ENCODE data around the gene C20orf173. TPM values are rescaled to one million over a fixed set of nuclear protein-coding genes. Genes with fewer than 3 reads are reported as not detected.

C20orf173 gene
- polyA plus RNA-seq, 1 of the 3 experiments (the other 2 are of a cell fraction), result not detected

DNA sequence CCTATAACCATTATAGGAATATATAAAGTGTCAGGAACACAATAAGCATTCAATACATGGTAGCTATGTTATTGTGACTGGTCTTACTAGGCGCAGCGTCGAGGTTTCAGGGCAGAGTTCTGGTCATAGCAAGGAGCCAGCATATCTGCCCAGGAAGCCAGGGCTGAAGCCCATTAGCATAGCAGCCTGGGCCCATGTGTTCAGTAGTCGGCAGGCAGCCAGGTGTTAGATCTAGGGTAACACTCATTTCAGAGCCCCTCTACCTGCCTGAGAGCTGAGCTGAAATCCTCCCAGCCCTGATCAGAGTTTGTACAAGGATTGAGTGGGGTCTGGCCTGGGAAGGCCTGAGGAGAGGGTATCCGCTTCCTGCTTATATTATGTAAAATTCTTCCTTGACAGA, 32.1 kb downstream of the C20orf173 start:
- CTCF ChIA-PET, result interaction anchor here (3.2 kb wide), 1 partner anchor 34 kb away, joined by 12 read pairs; no protein-coding TSS in a partner anchor
- POLR2A ChIA-PET, result no interaction called here
- H3K9ac ChIP-seq, result no peak overlapping the region
- H4K20me1 ChIP-seq (ENCODE audit: insufficient read depth), result no peaks in the 10 kb centered on the region
- no peaks in the 10 kb centered on the region for H3K79me2 ChIP-seq (ENCODE audit: insufficient read depth)
- TF ChIP-seq, protein P1, sequence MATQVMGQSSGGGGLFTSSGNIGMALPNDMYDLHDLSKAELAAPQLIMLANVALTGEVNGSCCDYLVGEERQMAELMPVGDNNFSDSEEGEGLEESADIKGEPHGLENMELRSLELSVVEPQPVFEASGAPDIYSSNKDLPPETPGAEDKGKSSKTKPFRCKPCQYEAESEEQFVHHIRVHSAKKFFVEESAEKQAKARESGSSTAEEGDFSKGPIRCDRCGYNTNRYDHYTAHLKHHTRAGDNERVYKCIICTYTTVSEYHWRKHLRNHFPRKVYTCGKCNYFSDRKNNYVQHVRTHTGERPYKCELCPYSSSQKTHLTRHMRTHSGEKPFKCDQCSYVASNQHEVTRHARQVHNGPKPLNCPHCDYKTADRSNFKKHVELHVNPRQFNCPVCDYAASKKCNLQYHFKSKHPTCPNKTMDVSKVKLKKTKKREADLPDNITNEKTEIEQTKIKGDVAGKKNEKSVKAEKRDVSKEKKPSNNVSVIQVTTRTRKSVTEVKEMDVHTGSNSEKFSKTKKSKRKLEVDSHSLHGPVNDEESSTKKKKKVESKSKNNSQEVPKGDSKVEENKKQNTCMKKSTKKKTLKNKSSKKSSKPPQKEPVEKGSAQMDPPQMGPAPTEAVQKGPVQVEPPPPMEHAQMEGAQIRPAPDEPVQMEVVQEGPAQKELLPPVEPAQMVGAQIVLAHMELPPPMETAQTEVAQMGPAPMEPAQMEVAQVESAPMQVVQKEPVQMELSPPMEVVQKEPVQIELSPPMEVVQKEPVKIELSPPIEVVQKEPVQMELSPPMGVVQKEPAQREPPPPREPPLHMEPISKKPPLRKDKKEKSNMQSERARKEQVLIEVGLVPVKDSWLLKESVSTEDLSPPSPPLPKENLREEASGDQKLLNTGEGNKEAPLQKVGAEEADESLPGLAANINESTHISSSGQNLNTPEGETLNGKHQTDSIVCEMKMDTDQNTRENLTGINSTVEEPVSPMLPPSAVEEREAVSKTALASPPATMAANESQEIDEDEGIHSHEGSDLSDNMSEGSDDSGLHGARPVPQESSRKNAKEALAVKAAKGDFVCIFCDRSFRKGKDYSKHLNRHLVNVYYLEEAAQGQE (IDR thresholded peaks at IDR 0.05; ENCODE audit: low read depth, low read length), result no peak
- TF ChIP-seq YY1 (IDR thresholded peaks at IDR 0.05; ENCODE audit: low read depth), result no peak
- no peaks in the 10 kb centered on the region for H3K4me1 ChIP-seq (ENCODE audit: control insufficient read depth in 1 of 2, insufficient read depth in 2 of 2, low read depth in 1 of 2, low read length in 1 of 2)
- no peak overlapping the region for H3K27ac ChIP-seq (ENCODE audit: low read depth in 2 of 2, low read length in 1 of 2)
- H3K9me2 ChIP-seq, result no peaks in the 10 kb centered on the region
- H3K36me3 ChIP-seq (replicated peaks in 1 of 2; ENCODE audit: control insufficient read depth in 1 of 2, insufficient read depth in 2 of 2, low read length in 1 of 2), result peaks cover 39 to 72% of the 10 kb centered on the region in 2 experiments
- H3F3A ChIP-seq (replicated peaks; ENCODE audit: insufficient read depth), result no peaks in the 10 kb centered on the region
- no peak overlapping the region for H3K4me2 ChIP-seq
- no peaks in the 10 kb centered on the region for H3K9me3 ChIP-seq
- H2AFZ ChIP-seq (ENCODE audit: low read depth), result no peak overlapping the region
- no peak for DNase-seq
- H3K4me3 ChIP-seq (ENCODE audit: low read depth in 2 of 2, low read length in 1 of 2), result no peak overlapping the region
- H3K27me3 ChIP-seq (ENCODE audit: insufficient read depth), result no peaks in the 10 kb centered on the region
- 100% methylated on average over 5 of the region's 5 CpGs for WGBS (ENCODE audit: low lambda C conversion rate)

DNA sequence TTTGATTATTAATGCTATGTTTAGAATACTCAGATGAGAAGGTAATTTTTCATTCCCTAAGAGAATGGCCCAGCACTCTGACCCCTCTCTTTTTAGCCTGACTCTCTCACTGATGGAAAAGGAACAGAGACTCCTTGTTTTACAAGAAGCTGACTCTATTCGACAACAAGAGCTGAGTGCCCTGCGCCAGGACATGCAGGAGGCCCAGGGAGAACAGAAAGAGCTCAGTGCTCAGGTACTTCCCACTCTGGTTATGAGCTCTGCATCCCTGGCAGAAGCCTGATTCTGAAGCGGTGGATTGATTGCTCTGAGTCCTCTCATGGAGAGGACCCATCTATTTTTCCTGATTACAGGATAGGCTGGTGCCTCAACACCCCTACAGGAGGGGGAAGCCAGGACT, 33.0 kb downstream of the C20orf173 start:
- H3K4me2 ChIP-seq, result no peak overlapping the region
- WGBS (ENCODE audit: low lambda C conversion rate), result 89% methylated on average over 3 of the region's 3 CpGs
- peaks cover 41 to 70% of the 10 kb centered on the region in 2 experiments for H3K36me3 ChIP-seq (replicated peaks in 1 of 2; ENCODE audit: control insufficient read depth in 1 of 2, insufficient read depth in 2 of 2, low read length in 1 of 2)
- CTCF ChIA-PET, result interaction anchor here (1.2 to 3.2 kb wide), 2 partner anchors 20 to 33 kb away, joined by 3 to 12 read pairs; no protein-coding TSS in a partner anchor
- DNase-seq, result no peak
- H3K27me3 ChIP-seq (ENCODE audit: insufficient read depth), result no peaks in the 10 kb centered on the region
- H4K20me1 ChIP-seq (ENCODE audit: insufficient read depth), result no peaks in the 10 kb centered on the region
- TF ChIP-seq FOSL2 (IDR thresholded peaks at IDR 0.05; ENCODE audit: borderline replicate concordance, low read depth) (no peak), RAD21 (IDR thresholded peaks at IDR 0.05; ENCODE audit: low read length) (no peak), NFIC (IDR thresholded peaks at IDR 0.05; ENCODE audit: borderline replicate concordance) (no peak), TCF12 (IDR thresholded peaks at IDR 0.05) (no peak), EP300 (IDR thresholded peaks at IDR 0.05; ENCODE audit: borderline replicate concordance in 1 of 2, low read depth in 1 of 2, low read length in 1 of 2) (no peak), JUND (IDR thresholded peaks at IDR 0.05) (no peak), SMC3 (IDR thresholded peaks at IDR 0.05; ENCODE audit: low read depth, low read length) (no peak), ELF1 (IDR thresholded peaks at IDR 0.05) (no peak), TEAD4 (IDR thresholded peaks at IDR 0.05; ENCODE audit: borderline replicate concordance, insufficient read depth) (no peak), GABPA (IDR thresholded peaks at IDR 0.05; ENCODE audit: low read depth) (no peak), FOXM1 (IDR thresholded peaks at IDR 0.05; ENCODE audit: low read depth) (no peak), NRF1 (IDR thresholded peaks at IDR 0.05; ENCODE audit: low read depth, low read length) (no peak), POLR2AphosphoS5 (IDR thresholded peaks at IDR 0.05; ENCODE audit: low read depth, low read length) (no peak), RCOR1 (IDR thresholded peaks at IDR 0.05; ENCODE audit: low read length) (no peak), MEF2A (IDR thresholded peaks at IDR 0.05; ENCODE audit: borderline replicate concordance, low read depth) (no peak), FOXJ3 (CRISPR knock-in tag; IDR thresholded peaks at IDR 0.05) (no peak)
- TF ChIP-seq, protein P2, sequence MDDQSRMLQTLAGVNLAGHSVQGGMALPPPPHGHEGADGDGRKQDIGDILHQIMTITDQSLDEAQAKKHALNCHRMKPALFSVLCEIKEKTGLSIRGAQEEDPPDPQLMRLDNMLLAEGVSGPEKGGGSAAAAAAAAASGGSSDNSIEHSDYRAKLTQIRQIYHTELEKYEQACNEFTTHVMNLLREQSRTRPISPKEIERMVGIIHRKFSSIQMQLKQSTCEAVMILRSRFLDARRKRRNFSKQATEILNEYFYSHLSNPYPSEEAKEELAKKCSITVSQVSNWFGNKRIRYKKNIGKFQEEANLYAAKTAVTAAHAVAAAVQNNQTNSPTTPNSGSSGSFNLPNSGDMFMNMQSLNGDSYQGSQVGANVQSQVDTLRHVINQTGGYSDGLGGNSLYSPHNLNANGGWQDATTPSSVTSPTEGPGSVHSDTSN (IDR thresholded peaks at IDR 0.05), result no peak
- TF ChIP-seq, protein P3, sequence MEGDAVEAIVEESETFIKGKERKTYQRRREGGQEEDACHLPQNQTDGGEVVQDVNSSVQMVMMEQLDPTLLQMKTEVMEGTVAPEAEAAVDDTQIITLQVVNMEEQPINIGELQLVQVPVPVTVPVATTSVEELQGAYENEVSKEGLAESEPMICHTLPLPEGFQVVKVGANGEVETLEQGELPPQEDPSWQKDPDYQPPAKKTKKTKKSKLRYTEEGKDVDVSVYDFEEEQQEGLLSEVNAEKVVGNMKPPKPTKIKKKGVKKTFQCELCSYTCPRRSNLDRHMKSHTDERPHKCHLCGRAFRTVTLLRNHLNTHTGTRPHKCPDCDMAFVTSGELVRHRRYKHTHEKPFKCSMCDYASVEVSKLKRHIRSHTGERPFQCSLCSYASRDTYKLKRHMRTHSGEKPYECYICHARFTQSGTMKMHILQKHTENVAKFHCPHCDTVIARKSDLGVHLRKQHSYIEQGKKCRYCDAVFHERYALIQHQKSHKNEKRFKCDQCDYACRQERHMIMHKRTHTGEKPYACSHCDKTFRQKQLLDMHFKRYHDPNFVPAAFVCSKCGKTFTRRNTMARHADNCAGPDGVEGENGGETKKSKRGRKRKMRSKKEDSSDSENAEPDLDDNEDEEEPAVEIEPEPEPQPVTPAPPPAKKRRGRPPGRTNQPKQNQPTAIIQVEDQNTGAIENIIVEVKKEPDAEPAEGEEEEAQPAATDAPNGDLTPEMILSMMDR (IDR thresholded peaks at IDR 0.05), result no peak
- TF ChIP-seq, protein P4, sequence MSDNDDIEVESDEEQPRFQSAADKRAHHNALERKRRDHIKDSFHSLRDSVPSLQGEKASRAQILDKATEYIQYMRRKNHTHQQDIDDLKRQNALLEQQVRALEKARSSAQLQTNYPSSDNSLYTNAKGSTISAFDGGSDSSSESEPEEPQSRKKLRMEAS (IDR thresholded peaks at IDR 0.05; ENCODE audit: low read depth), result no peak
- TF ChIP-seq, protein P5, sequence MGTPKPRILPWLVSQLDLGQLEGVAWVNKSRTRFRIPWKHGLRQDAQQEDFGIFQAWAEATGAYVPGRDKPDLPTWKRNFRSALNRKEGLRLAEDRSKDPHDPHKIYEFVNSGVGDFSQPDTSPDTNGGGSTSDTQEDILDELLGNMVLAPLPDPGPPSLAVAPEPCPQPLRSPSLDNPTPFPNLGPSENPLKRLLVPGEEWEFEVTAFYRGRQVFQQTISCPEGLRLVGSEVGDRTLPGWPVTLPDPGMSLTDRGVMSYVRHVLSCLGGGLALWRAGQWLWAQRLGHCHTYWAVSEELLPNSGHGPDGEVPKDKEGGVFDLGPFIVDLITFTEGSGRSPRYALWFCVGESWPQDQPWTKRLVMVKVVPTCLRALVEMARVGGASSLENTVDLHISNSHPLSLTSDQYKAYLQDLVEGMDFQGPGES (IDR thresholded peaks at IDR 0.05; ENCODE audit: low read depth, low read length), result no peak
- POLR2A ChIA-PET, result no interaction called here
- no peak overlapping the region for H3K9ac ChIP-seq
- H3K27ac ChIP-seq (ENCODE audit: low read depth in 2 of 2, low read length in 1 of 2), result no peak overlapping the region
- H3F3A ChIP-seq (replicated peaks; ENCODE audit: insufficient read depth), result no peaks in the 10 kb centered on the region
- no peaks in the 10 kb centered on the region for H3K9me2 ChIP-seq
- H3K4me1 ChIP-seq (ENCODE audit: control insufficient read depth in 1 of 2, insufficient read depth in 2 of 2, low read depth in 1 of 2, low read length in 1 of 2), result no peaks in the 10 kb centered on the region
- H3K4me3 ChIP-seq (ENCODE audit: low read depth in 2 of 2, low read length in 1 of 2), result no peak overlapping the region
- no peaks in the 10 kb centered on the region for H3K9me3 ChIP-seq
- no peaks in the 10 kb centered on the region for H3K79me2 ChIP-seq (ENCODE audit: insufficient read depth)
- no peak overlapping the region for H2AFZ ChIP-seq (ENCODE audit: low read depth)
